Fibroblast of lung (primary cell): ENCODE data around the gene OR6C70. TPM values are rescaled to one million over a fixed set of nuclear protein-coding genes. Genes with fewer than 3 reads are reported as not detected.

Experiments used
- DNase-seq, 2 donors: peaks; one replicate each; pipeline versions ENCODE4 v3.0.0 to v3.0.0-alpha.2; 2010; ENCODE audit warnings: low read depth in 2 of 2
- H2AFZ ChIP-seq: 2 replicates; pipeline ENCODE4 v1.5.1; 2012; ENCODE audit warnings: low read length, control low read depth, inconsistent platforms
- H3K27ac ChIP-seq: 2 replicates; pipeline ENCODE4 v1.5.1; 2011; ENCODE audit warnings: low read length, control low read depth; ENCODE audit not compliant: insufficient read depth
- H3K27me3 ChIP-seq: 2 replicates; pipeline ENCODE4 v1.5.1; 2011; ENCODE audit warnings: mild to moderate bottlenecking, low read length; ENCODE audit not compliant: control insufficient read depth, insufficient read depth
- H3K36me3 ChIP-seq: 2 replicates; pipeline ENCODE4 v1.5.1; 2011; ENCODE audit warnings: low read length; ENCODE audit not compliant: control insufficient read depth, insufficient read depth
- H3K4me1 ChIP-seq: 2 replicates; pipeline ENCODE4 v1.5.1; 2011; ENCODE audit warnings: low read length; ENCODE audit not compliant: control insufficient read depth, insufficient read depth; ENCODE audit errors: extremely low read depth
- H3K4me2 ChIP-seq: 2 replicates; pipeline ENCODE4 v1.5.1; 2011; ENCODE audit warnings: low read length, control low read depth; ENCODE audit not compliant: insufficient read depth; ENCODE audit errors: extremely low read depth
- H3K4me3 ChIP-seq, 4 experiments: fragments of 200-600 bp in 1 of 4; sonication (generic) in 1 of 4; replicated peaks in 1 of 4; 2 replicates each; pipeline ENCODE4 v1.5.1; 2011 to 2016; ENCODE audit warnings: low read length in 4 of 4, low read depth in 3 of 4, mild to moderate bottlenecking in 3 of 4, control low read depth in 2 of 4, inconsistent platforms in 1 of 4, mixed read lengths in 1 of 4; ENCODE audit not compliant: insufficient read depth in 1 of 4; ENCODE audit errors: control extremely low read depth in 1 of 4
- H3K79me2 ChIP-seq: 2 replicates; pipeline ENCODE4 v1.5.1; 2012; ENCODE audit warnings: mild to moderate bottlenecking, low read length, inconsistent platforms; ENCODE audit not compliant: control insufficient read depth, insufficient read depth
- H3K9ac ChIP-seq: 2 replicates; pipeline ENCODE4 v1.5.1; 2011; ENCODE audit warnings: mild to moderate bottlenecking, low read length, control low read depth; ENCODE audit not compliant: insufficient read depth
- H3K9me3 ChIP-seq: 2 replicates; pipeline ENCODE4 v1.5.1; 2012; ENCODE audit warnings: low read depth, low read length; ENCODE audit not compliant: control insufficient read depth, insufficient read depth
- H4K20me1 ChIP-seq: 2 replicates; pipeline ENCODE4 v1.5.1; 2011; ENCODE audit warnings: low read length; ENCODE audit not compliant: control insufficient read depth, insufficient read depth; ENCODE audit errors: extremely low read depth
- CTCF ChIP-seq, 2 donors: IDR thresholded peaks in 1 of 2; conservative IDR thresholded peaks in 1 of 2; 1 replicate in 1 of 2; 2 replicates in 1 of 2; pipeline ENCODE4 v1.5.1; 2011 to 2012; ENCODE audit warnings: low read length in 2 of 2, control low read depth in 1 of 2, inconsistent platforms in 1 of 2, low read depth in 1 of 2, mild to moderate bottlenecking in 1 of 2
- EZH2 ChIP-seq: IDR thresholded peaks from 2 replicates; pipeline ENCODE4 v1.5.1; 2012; ENCODE audit warnings: low read length, control low read depth, mild to moderate bottlenecking; ENCODE audit errors: missing control alignments
- polyA plus RNA-seq, 2 donors: library from polyadenylated mRNA; depleted of rRNA in 1 of 2; stranded (reverse) in 1 of 2; unstranded in 1 of 2; fragments of >200 nt; gene quantifications; 2 replicates each; pipeline ENCODE4 v1.2.1, GENCODE V29; 2011 to 2012; ENCODE audit warnings: missing spikeins in 1 of 2
- total RNA-seq: library from RNA; depleted of rRNA; stranded (reverse); fragments of >200 nt; gene quantifications from 2 replicates; pipeline ENCODE4 v1.2.1, GENCODE V29; 2014

The OR6C70 gene
- total and polyA plus RNA-seq, 2 donors (not counting 1 experiment from before 2014, with no cell fraction given) = not detected

- Histone ChIP-seq H3K9ac (no peak overlapping the region), H3K4me1 (no peaks in the 10 kb centered on the region), H3K4me3 (no peak overlapping the region), H4K20me1 (no peaks in the 10 kb centered on the region), H2AFZ (no peak overlapping the region), H3K27ac (no peak overlapping the region), H3K9me3 (no peaks in the 10 kb centered on the region), H3K27me3 (no peaks in the 10 kb centered on the region), H3K36me3 (no peaks in the 10 kb centered on the region), H3K79me2 (no peaks in the 10 kb centered on the region), H3K4me2 (no peak overlapping the region)
- no peak for DNase-seq
- no peak for TF ChIP-seq EZH2
- TF ChIP-seq CTCF (conservative IDR thresholded peaks at IDR 0.05 in 1 of 2, IDR thresholded peaks at IDR 0.05 in 1 of 2; ENCODE audit: low read depth in 1 of 2, low read length in 2 of 2) = no peak
Measured at GRCh38 chr12:55448825-55449224, 21.1 kb downstream of the OR6C70 start.

GRCh38 chr12:55446326-55446725 is 23.6 kb downstream of the OR6C70 start:
- no peak overlapping the region for H3K9ac ChIP-seq
- H3K79me2 ChIP-seq = no peaks in the 10 kb centered on the region
- no peak overlapping the region for H3K4me2 ChIP-seq
- no peak overlapping the region for H3K27ac ChIP-seq
- no peaks in the 10 kb centered on the region for H4K20me1 ChIP-seq
- no peak overlapping the region for H2AFZ ChIP-seq
- no peak for DNase-seq
- no peaks in the 10 kb centered on the region for H3K27me3 ChIP-seq
- H3K4me1 ChIP-seq = no peaks in the 10 kb centered on the region
- TF ChIP-seq EZH2 = no peak
- TF ChIP-seq CTCF (conservative IDR thresholded peaks at IDR 0.05 in 1 of 2, IDR thresholded peaks at IDR 0.05 in 1 of 2; ENCODE audit: low read depth in 1 of 2, low read length in 2 of 2) = no peak
- H3K9me3 ChIP-seq = no peaks in the 10 kb centered on the region
- no peaks in the 10 kb centered on the region for H3K36me3 ChIP-seq
- no peak overlapping the region for H3K4me3 ChIP-seq

- Histone ChIP-seq H4K20me1 (no peaks in the 10 kb centered on the region), H3K4me3 (no peak overlapping the region), H3K27ac (no peak overlapping the region), H3K9ac (no peak overlapping the region), H3K9me3 (no peaks in the 10 kb centered on the region), H2AFZ (no peak overlapping the region), H3K36me3 (no peaks in the 10 kb centered on the region), H3K79me2 (no peaks in the 10 kb centered on the region), H3K27me3 (no peaks in the 10 kb centered on the region), H3K4me2 (no peak overlapping the region), H3K4me1 (no peaks in the 10 kb centered on the region)
- DNase-seq = no peak
- TF ChIP-seq EZH2 (no peak), CTCF (conservative IDR thresholded peaks at IDR 0.05 in 1 of 2, IDR thresholded peaks at IDR 0.05 in 1 of 2; ENCODE audit: low read depth in 1 of 2, low read length in 2 of 2) (no peak)
Measured at GRCh38 chr12:55445357-55445756, 24.6 kb downstream of the OR6C70 start.
